GM10266 (cell line): ENCODE measurements around the gene TIRAP.

Experiments
- DNase-seq: peaks from one replicate; pipeline ENCODE4 v3.0.0; 2012; ENCODE audit errors: extremely low spot score
- CTCF ChIP-seq: IDR thresholded peaks from 2 replicates; pipeline ENCODE4 v1.5.1; 2012; ENCODE audit warnings: mild to moderate bottlenecking, low read depth; ENCODE audit not compliant: control insufficient read depth, insufficient read depth; ENCODE audit errors: missing control alignments

The TIRAP gene

GRCh38 chr11:126341760-126342161, 58.9 kb downstream of the TIRAP start:
- TF ChIP-seq CTCF = no peak
- no peak for DNase-seq

- no peak for TF ChIP-seq CTCF
- DNase-seq = no peak
Measured at GRCh38 chr11:126343051-126343450, 60.2 kb downstream of the TIRAP start.
